Parathyroid adenoma (tissue), 2 donors: ENCODE measurements around the gene DPEP2.

ENCODE experiments used
- H2AFZ ChIP-seq: fragments of 300-600 bp; sonication (generic); one replicate; pipeline ENCODE4 v1.7.0; 2017; ENCODE audit warnings: antibody characterized with exemption, mild to moderate bottlenecking
- H3K27ac ChIP-seq: fragments of 300-600 bp; sonication (generic); one replicate; pipeline ENCODE4 v1.7.0; 2017
- H3K27me3 ChIP-seq: fragments of 300-600 bp; sonication (generic); one replicate; pipeline ENCODE4 v1.7.0; 2017; ENCODE audit warnings: low read length; ENCODE audit not compliant: control insufficient read depth, insufficient read depth
- H3K36me3 ChIP-seq: fragments of 300-600 bp; sonication (generic); one replicate; pipeline ENCODE4 v1.7.0; 2017; ENCODE audit warnings: low read length; ENCODE audit not compliant: control insufficient read depth, insufficient read depth
- H3K4me1 ChIP-seq: fragments of 300-600 bp; sonication (generic); one replicate; pipeline ENCODE4 v1.7.0; 2017; ENCODE audit warnings: control low read depth
- H3K4me2 ChIP-seq: fragments of 300-600 bp; sonication (generic); one replicate; pipeline ENCODE4 v1.7.0; 2017; ENCODE audit warnings: low read length
- H3K4me3 ChIP-seq: fragments of 300-600 bp; sonication (generic); one replicate; pipeline ENCODE4 v1.7.0; 2017; ENCODE audit warnings: low read depth, low read length
- H3K79me2 ChIP-seq: fragments of 300-600 bp; sonication (generic); one replicate; pipeline ENCODE4 v1.7.0; 2017; ENCODE audit warnings: control low read depth
- H3K9ac ChIP-seq: fragments of 300-600 bp; sonication (generic); one replicate; pipeline ENCODE4 v1.7.0; 2017; ENCODE audit warnings: mild to moderate bottlenecking
- H3K9me3 ChIP-seq: fragments of 300-600 bp; sonication (generic); one replicate; pipeline ENCODE4 v1.7.0; 2017; ENCODE audit warnings: low read length; ENCODE audit not compliant: control insufficient read depth
- TF ChIP-seq, protein P1 (sequence below): fragments of 300-600 bp; sonication (generic); IDR thresholded peaks from one replicate; pipeline ENCODE4 v1.7.0; 2017; ENCODE audit warnings: antibody characterized with exemption, mild to moderate bottlenecking
- donor health status: primary hyperparathyroidism.

Gene DPEP2

DNA sequence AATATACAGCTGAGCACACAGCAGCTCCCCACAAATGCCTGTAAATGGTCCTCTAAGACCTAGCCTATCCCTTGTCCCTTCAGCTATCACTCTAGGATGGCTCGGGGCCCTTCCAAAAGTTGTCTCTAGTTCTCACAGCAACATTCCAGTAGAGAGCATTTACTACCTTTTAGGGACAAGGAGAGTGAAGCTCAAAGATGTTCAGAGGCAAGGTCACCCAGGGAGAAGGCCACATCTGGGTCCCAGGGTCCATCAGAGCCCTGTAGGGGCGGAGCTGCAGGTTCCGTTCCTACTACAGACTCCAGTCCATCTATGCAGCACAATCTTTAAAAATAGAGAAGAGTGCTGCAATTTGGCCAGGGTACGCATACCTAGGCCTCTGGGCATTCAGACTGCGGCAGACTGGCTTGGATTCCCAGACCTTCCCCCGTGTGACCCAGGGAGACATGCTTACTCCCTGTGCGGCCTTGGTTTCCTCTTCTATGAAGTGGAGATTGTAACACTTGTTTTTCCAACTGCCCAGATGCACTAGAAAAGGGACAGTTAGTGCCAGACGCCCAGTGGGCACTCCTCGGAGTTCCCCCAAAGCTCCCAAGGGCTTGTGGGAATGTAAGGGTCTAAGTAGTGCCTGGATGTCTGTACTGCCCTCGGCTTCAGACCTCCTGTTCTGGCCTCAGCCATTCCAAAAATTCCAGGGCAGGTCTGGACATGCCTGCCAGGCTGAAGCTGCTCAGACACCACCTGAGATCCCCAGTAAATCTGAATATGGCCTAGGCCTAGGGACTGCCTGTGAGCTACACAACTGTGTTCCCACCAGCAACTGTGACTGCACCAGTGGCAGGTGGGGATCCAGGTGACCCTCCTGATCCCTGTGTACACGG lies 33.4 kb downstream of the DPEP2 start:
- no peaks in the 10 kb centered on the region for H3K27me3 ChIP-seq
- H2AFZ ChIP-seq, result no peak overlapping the region
- peak overlapping the region; percentile 70 for H3K27ac ChIP-seq
- H3K9ac ChIP-seq, result no peak overlapping the region
- H3K4me2 ChIP-seq, result peak overlapping the region; percentile 8
- no peaks in the 10 kb centered on the region for H3K9me3 ChIP-seq
- TF ChIP-seq, protein P1, sequence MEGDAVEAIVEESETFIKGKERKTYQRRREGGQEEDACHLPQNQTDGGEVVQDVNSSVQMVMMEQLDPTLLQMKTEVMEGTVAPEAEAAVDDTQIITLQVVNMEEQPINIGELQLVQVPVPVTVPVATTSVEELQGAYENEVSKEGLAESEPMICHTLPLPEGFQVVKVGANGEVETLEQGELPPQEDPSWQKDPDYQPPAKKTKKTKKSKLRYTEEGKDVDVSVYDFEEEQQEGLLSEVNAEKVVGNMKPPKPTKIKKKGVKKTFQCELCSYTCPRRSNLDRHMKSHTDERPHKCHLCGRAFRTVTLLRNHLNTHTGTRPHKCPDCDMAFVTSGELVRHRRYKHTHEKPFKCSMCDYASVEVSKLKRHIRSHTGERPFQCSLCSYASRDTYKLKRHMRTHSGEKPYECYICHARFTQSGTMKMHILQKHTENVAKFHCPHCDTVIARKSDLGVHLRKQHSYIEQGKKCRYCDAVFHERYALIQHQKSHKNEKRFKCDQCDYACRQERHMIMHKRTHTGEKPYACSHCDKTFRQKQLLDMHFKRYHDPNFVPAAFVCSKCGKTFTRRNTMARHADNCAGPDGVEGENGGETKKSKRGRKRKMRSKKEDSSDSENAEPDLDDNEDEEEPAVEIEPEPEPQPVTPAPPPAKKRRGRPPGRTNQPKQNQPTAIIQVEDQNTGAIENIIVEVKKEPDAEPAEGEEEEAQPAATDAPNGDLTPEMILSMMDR, result no peak
- peaks cover 16% of the 10 kb centered on the region for H3K79me2 ChIP-seq
- H3K4me3 ChIP-seq, result no peak overlapping the region
- peaks cover 46% of the 10 kb centered on the region for H3K4me1 ChIP-seq
- no peaks in the 10 kb centered on the region for H3K36me3 ChIP-seq

DNA sequence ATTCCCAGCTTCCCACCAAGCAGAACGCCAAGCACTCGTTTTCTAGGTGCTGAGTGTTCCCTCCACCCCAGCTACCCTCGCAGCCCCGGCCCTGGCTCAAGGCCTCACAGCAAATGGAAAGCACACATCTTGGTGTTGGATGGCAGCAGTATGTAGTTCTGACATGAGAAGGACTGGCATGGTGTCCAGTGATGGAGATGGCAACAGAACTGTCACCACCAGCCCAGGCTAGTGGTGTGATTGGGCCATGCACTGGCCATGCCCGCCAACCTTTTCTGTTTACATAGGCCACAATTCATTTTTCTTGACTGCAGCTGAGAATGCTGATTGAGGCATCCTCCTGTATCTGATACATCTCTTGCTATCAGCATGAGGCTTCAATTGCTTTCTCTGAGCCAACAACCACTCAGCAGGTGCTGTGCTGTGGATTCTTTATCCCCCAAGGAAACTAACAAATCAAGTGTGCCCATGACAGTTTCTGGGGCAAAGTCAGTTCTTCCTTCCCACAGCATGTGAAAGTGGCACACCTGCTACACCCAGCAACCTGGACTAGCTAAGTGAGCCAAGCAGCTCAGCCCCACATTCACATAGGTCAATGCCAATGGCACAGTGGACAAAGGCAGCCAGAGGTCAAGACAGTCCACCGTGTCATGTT lies 34.7 kb downstream of the DPEP2 start:
- no peaks in the 10 kb centered on the region for H3K27me3 ChIP-seq
- H3K4me2 ChIP-seq, result peak overlapping the region; percentile 8
- no peak overlapping the region for H3K4me3 ChIP-seq
- H3K9ac ChIP-seq, result no peak overlapping the region
- H3K27ac ChIP-seq, result peak overlapping the region; percentile 70
- peaks cover 25% of the 10 kb centered on the region for H3K79me2 ChIP-seq
- no peaks in the 10 kb centered on the region for H3K36me3 ChIP-seq
- no peak overlapping the region for H2AFZ ChIP-seq
- H3K9me3 ChIP-seq, result no peaks in the 10 kb centered on the region
- peaks cover 51% of the 10 kb centered on the region for H3K4me1 ChIP-seq
- TF ChIP-seq, protein P1, result no peak

DNA sequence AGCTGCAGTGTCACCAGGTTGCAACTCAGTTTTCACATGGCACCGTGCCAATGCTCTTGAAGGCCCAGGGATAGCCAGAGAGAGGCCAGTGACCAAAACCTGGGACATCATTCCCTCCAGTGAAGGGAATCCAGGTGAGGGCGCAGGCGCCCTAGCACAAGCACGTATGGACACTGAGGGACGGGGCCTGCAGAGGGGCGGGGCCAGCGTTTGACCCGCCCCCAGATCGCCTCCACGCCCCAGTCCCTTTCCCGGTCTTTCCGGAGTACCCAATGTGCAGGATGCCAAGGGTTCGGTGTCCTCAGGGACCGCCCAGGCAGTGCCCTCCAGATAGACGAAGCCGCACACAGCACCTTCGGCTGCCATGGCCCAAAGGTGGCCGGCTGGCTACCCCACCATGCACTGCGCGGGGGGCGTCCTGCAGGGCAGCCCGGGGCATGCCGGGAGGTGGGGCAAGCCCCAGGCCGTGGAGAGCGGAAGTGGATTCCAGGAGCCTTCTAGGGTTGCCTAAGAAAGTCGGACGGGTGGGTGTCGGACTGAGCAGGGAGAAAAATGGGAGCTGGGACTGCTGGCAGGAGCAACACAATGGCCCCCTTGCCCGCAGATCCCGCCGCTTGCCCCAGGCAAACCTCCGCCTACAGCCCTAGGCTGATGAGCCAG lies 35.5 kb downstream of the DPEP2 start:
- H3K27ac ChIP-seq, result peak overlapping the region; percentile 70
- H2AFZ ChIP-seq, result no peak overlapping the region
- H3K4me3 ChIP-seq, result no peak overlapping the region
- H3K27me3 ChIP-seq, result no peaks in the 10 kb centered on the region
- H3K4me1 ChIP-seq, result peaks cover 51% of the 10 kb centered on the region
- TF ChIP-seq, protein P1, result no peak
- H3K9ac ChIP-seq, result no peak overlapping the region
- H3K4me2 ChIP-seq, result no peak overlapping the region
- peaks cover 25% of the 10 kb centered on the region for H3K79me2 ChIP-seq
- H3K36me3 ChIP-seq, result no peaks in the 10 kb centered on the region
- no peaks in the 10 kb centered on the region for H3K9me3 ChIP-seq

DNA sequence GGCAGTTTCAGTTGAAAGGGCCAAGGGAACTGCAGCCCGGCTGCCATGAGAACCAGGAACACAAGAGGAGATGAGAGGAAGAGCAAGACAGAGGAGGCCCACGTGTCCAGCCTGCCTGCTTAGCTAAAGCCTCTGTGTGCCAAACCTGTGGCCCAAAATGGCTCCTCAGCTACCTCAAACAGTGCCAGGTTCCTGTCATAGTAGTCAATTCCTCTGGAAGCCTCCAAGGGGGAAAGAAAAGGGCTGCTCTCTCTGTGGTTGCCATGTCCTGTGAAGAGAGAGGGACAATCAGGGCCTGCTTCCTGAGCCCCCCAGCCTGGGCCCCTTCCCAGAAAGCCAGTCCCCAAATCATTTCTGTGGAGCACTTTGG lies 36.0 kb downstream of the DPEP2 start:
- H2AFZ ChIP-seq, result no peak overlapping the region
- H3K27ac ChIP-seq, result peak overlapping the region; percentile 4
- TF ChIP-seq, protein P1, result no peak
- H3K36me3 ChIP-seq, result no peaks in the 10 kb centered on the region
- H3K4me1 ChIP-seq, result peaks cover 51% of the 10 kb centered on the region
- no peak overlapping the region for H3K4me3 ChIP-seq
- H3K9ac ChIP-seq, result no peak overlapping the region
- H3K4me2 ChIP-seq, result no peak overlapping the region
- H3K27me3 ChIP-seq, result no peaks in the 10 kb centered on the region
- peaks cover 25% of the 10 kb centered on the region for H3K79me2 ChIP-seq
- H3K9me3 ChIP-seq, result no peaks in the 10 kb centered on the region
